Esophagus squamous epithelium (tissue), 5 donors: ENCODE measurements around the gene MICAL3. TPM values are rescaled to one million over a fixed set of nuclear protein-coding genes. Genes with fewer than 3 reads are reported as not detected.

Source experiments
- DNase-seq: peaks from one replicate; lab custom pipeline; 2025; lab: John Stamatoyannopoulos, UW
- H3K27ac ChIP-seq, 4 donors: fragments of 200-600 bp; sonication (generic); one replicate each; pipeline ENCODE4 v1.5.1; 2016 to 2019; ENCODE audit warnings: mild to moderate bottlenecking in 1 of 4
- H3K27me3 ChIP-seq, 4 donors: fragments of 200-600 bp; sonication (generic); 1 replicate in 3 of 4; 2 replicates in 1 of 4; pipeline versions ENCODE4 v1.5.1 to v1.6.0; 2017 to 2021; ENCODE audit warnings: antibody characterized with exemption in 1 of 4
- H3K36me3 ChIP-seq, 3 donors: fragments of 200-600 bp; sonication (generic); one replicate each; pipeline ENCODE4 v1.5.1; 2016 to 2019
- H3K4me1 ChIP-seq, 3 donors: fragments of 200-600 bp; sonication (generic); one replicate each; pipeline ENCODE4 v1.5.1; 2017 to 2019
- H3K4me3 ChIP-seq, 4 donors: fragments of 200-600 bp; sonication (generic); 1 replicate in 3 of 4; 2 replicates in 1 of 4; pipeline ENCODE4 v1.5.1; 2016 to 2019; ENCODE audit warnings: mild to moderate bottlenecking in 2 of 4, moderate library complexity in 1 of 4
- H3K9me3 ChIP-seq, 3 donors: fragments of 200-600 bp; sonication (generic); one replicate each; pipeline ENCODE4 v1.5.1; 2016 to 2019
- CTCF ChIP-seq, 6 experiments: fragments of 450-650 bp in 4 of 6; fragments of 200-600 bp in 2 of 6; sonication (generic) in 2 of 6; IDR thresholded peaks; one replicate each; pipeline ENCODE4 v1.5.1; 2016 to 2019; ENCODE audit warnings: antibody characterized with exemption in 6 of 6, mild to moderate bottlenecking in 4 of 6, moderate library complexity in 4 of 6
- POLR2A ChIP-seq, 4 donors: fragments of 450-650 bp; IDR thresholded peaks; one replicate each; pipeline ENCODE4 v1.6.1; 2017; ENCODE audit warnings: antibody characterized with exemption in 4 of 4, mild to moderate bottlenecking in 4 of 4, moderate library complexity in 3 of 4
- WGBS, 2 donors: methylation state at CpG; one replicate each; pipeline ENCODE4 v1.1.5; 2018; 5-methylcytosine and 5-hydroxymethylcytosine counted together
- intact Hi-C: fragments of 100-400 bp; cut with DNase I; formaldehyde crosslinking; loops from one replicate; pipeline ENCODE4 v1.15.0; 2022
- total RNA-seq, 4 donors: library from RNA; depleted of rRNA; stranded (reverse); fragments of >200 nt; gene quantifications; one replicate each; pipeline ENCODE4 v1.1.0, GENCODE V29; 2016
- donor health status: DM: yes; HTN: yes; CAD: no.

Gene MICAL3
- total RNA-seq, 4 donors from 2014 or later = 11.2 to 30.9 (median 15.9) TPM

- 78 to 89% methylated on average over 5 to 7 of the region's 7 CpGs for WGBS, 2 donors
- Histone ChIP-seq H3K4me3 (no peak overlapping the region), H3K27me3 (peaks cover 0 to 5% (median 0%) of the 10 kb centered on the region in 4 donors), H3K27ac (peak overlapping the region in 2 of 4 donors; percentile 25 to 49), H3K9me3 (no peaks in the 10 kb centered on the region), H3K36me3 (no peaks in the 10 kb centered on the region), H3K4me1 (peaks cover 0 to 29% (median 3%) of the 10 kb centered on the region in 3 donors)
- DNase-seq = no peak
- intact Hi-C loops = no loop called here
- TF ChIP-seq CTCF (IDR thresholded peaks at IDR 0.05) (no peak), POLR2A (IDR thresholded peaks at IDR 0.05) (no peak)
Measured at GRCh38 chr22:18063306-18063705, 38.9 kb upstream of the MICAL3 start.

GRCh38 chr22:18062421-18062820 lies 38.1 kb upstream of the MICAL3 start:
- peaks cover 2 to 29% (median 4%) of the 10 kb centered on the region in 3 donors for H3K4me1 ChIP-seq
- H3K27ac ChIP-seq = peak overlapping the region in 2 of 4 donors; percentile 25 to 49
- no peak for DNase-seq
- peaks cover 0 to 5% (median 0%) of the 10 kb centered on the region in 4 donors for H3K27me3 ChIP-seq
- no peaks in the 10 kb centered on the region for H3K9me3 ChIP-seq
- no peaks in the 10 kb centered on the region for H3K36me3 ChIP-seq
- TF ChIP-seq POLR2A (IDR thresholded peaks at IDR 0.05) = no peak
- no peak for TF ChIP-seq CTCF (IDR thresholded peaks at IDR 0.05)
- H3K4me3 ChIP-seq = no peak overlapping the region
- 73 to 97% methylated on average over 2 to 3 of the region's 3 CpGs for WGBS, 2 donors
- intact Hi-C loops = no loop called here

DNA sequence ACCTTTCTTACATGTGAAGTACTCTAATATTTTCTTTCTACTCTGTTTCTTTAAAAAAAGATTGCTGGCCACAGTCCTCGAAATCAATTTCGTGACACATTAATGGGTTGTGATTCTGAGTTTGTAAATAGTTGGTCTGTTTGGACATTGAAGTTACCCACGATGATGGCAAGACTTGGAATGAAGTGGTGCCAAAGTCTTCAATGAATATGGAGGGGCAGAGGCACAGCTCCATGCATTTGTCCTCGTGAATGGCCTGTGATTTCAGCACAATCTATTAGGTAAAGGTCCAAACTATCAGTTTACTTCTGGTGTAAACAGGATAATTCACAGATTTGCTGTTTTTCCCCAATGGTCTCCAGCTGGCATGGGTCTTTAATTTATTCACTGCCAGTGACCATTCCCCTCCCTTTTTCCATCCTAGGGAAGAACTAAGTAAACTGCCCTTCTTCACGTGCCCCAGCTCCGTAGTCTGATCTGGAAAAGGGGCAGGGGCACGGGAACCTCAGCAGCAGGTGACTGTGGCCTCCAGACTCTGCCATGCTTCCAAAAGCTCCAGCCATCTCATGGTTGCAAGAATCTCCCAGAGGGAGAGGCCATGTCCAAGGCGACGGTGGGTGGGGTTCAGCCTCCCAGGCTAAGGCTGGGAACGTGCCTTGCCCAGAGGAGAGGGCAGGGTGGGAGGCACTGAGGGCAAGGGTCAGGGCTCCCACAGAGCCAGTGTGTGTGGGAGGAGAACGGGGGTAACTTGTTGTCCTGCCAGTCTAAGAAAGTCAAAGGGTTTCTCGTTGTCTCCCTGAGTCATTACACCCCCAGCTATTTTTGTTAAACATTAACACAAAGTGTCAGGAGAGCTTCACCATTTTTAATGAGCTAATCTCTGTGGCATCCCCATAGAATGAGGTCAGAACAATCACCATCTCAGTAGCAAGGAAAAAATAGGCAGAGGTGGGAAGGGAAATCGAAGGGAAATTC lies 36.6 kb upstream of the MICAL3 start:
- intact Hi-C loops = no loop called here
- TF ChIP-seq POLR2A (IDR thresholded peaks at IDR 0.05) = no peak
- TF ChIP-seq CTCF (IDR thresholded peaks at IDR 0.05) = no peak
- peak overlapping the region in 3 of 4 donors; percentile 54 to 67 (median 58) for H3K27ac ChIP-seq
- H3K4me3 ChIP-seq = no peak overlapping the region
- no peaks in the 10 kb centered on the region for H3K9me3 ChIP-seq
- 55 to 66% methylated on average over 12 to 13 of the region's 13 CpGs for WGBS, 2 donors
- no peak for DNase-seq
- no peaks in the 10 kb centered on the region for H3K36me3 ChIP-seq
- H3K4me1 ChIP-seq = peaks cover 13 to 43% (median 15%) of the 10 kb centered on the region in 3 donors
- H3K27me3 ChIP-seq = peaks cover 0 to 5% (median 0%) of the 10 kb centered on the region in 4 donors

DNA sequence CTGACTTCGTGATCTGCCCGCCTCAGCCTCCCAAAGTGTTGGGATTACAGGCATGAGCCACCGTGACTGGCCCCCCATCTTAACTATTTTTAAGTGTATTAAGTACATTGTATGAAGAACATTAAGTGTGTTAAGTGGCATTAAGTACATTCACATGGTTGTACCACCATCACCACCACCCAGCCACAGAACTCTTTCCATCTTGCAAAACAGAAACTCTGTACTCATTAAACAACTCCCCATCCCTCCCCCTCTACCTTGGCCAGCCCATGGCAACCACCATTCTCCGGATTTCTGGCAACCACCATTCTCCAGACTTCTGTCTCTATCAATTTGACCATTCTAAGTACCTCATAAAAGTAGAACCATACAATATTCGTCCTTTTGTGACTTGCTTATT lies 35.6 kb upstream of the MICAL3 start:
- Histone ChIP-seq H3K4me1 (peaks cover 14 to 47% (median 17%) of the 10 kb centered on the region in 3 donors), H3K36me3 (no peaks in the 10 kb centered on the region), H3K4me3 (no peak overlapping the region), H3K27ac (peak overlapping the region in 1 of 4 donors; percentile 36), H3K27me3 (no peaks in the 10 kb centered on the region), H3K9me3 (no peaks in the 10 kb centered on the region)
- intact Hi-C loops = no loop called here
- WGBS, 2 donors = 82 to 88% methylated on average over 5 of the region's 5 CpGs
- no peak for TF ChIP-seq POLR2A (IDR thresholded peaks at IDR 0.05)
- no peak for TF ChIP-seq CTCF (IDR thresholded peaks at IDR 0.05)
- no peak for DNase-seq

DNA sequence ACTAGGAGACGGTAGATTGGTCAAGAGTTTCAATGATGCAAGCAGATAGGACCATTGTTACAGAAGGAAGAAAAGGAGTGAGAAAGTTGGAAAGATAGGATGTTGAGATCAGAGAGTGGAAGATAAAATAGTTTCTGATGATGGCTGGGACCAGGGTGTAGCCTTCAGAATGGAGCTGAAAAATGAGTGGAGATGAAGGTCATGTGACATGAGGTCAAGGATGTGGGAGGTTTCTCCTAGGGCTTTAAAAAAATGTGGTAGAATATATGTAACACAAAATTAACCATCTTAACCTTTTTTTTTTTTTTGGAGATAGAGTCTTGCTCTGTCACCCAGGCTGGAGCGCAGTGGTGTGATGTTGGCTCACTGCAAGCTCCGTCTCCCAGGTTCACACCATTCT lies 35.1 kb upstream of the MICAL3 start:
- TF ChIP-seq CTCF (IDR thresholded peaks at IDR 0.05) (no peak), POLR2A (IDR thresholded peaks at IDR 0.05) (no peak)
- intact Hi-C loops = no loop called here
- Histone ChIP-seq H3K9me3 (no peaks in the 10 kb centered on the region), H3K36me3 (no peaks in the 10 kb centered on the region), H3K27ac (peak overlapping the region in 1 of 4 donors; percentile 36), H3K27me3 (no peaks in the 10 kb centered on the region), H3K4me1 (peaks cover 14 to 47% (median 17%) of the 10 kb centered on the region in 3 donors), H3K4me3 (no peak overlapping the region)
- no peak for DNase-seq
- 95 to 98% methylated on average over 3 of the region's 3 CpGs for WGBS, 2 donors
